ENCODE measurements around the gene NAP1L4. TPM values are rescaled to one million over a fixed set of nuclear protein-coding genes. Genes with fewer than 3 reads are reported as not detected.

The NAP1L4 gene
- total RNA-seq, 1 experiment from 2014 or later, result 214 TPM

GRCh38 chr11:2951231-2952110, 40.7 kb downstream of the NAP1L4 start:
- Histone ChIP-seq H3K27me3 (replicated peaks) (no peaks in the 10 kb centered on the region), H3K4me3 (no peak overlapping the region), H3K27ac (peak overlapping the region; percentile 81), H3K9me3 (replicated peaks) (no peaks in the 10 kb centered on the region; the same call in 1 of the 2 replicates), H3K36me3 (peaks cover 98% of the 10 kb centered on the region), H3K4me1 (replicated peaks) (peaks cover 45% of the 10 kb centered on the region)
- DNase-seq (ENCODE audit: low read depth in 1 of 2, low spot score in 2 of 2), result peak; percentile 82 to 85

- peaks cover 98% of the 10 kb centered on the region for H3K36me3 ChIP-seq
- H3K27me3 ChIP-seq (replicated peaks), result no peaks in the 10 kb centered on the region
- H3K4me3 ChIP-seq, result no peak overlapping the region
- no peak for DNase-seq (ENCODE audit: low read depth in 1 of 2, low spot score in 2 of 2)
- H3K4me1 ChIP-seq (replicated peaks), result peaks cover 51% of the 10 kb centered on the region
- H3K27ac ChIP-seq, result peak overlapping the region; percentile 81
- no peaks in the 10 kb centered on the region; the same call in 1 of the 2 replicates for H3K9me3 ChIP-seq (replicated peaks)
Observed at GRCh38 chr11:2950825-2951224, 41.3 kb downstream of the NAP1L4 start.

DNA sequence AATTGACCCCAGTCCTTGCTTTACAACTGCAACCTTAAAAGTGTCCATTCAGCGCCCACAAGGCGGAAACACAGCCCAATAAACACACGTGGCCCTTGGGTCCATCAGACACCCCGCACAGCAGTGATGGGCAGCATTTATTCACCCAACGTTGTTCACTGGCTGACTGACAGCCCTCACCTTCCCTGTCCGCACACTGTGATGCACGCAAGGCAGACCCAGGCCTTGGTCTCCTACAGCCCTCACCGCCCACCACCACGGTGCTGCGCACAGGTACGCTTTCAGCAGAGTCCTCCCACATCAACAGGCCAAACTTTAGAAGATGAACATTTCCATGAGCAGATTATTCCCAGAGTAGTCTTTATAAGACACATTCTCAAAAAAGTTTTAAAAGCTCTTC, 42.2 kb downstream of the NAP1L4 start:
- Histone ChIP-seq H3K4me3 (no peak overlapping the region), H3K36me3 (peaks cover 98% of the 10 kb centered on the region), H3K27me3 (replicated peaks) (no peaks in the 10 kb centered on the region), H3K4me1 (replicated peaks) (peaks cover 60% of the 10 kb centered on the region), H3K9me3 (replicated peaks) (no peaks in the 10 kb centered on the region; the same call in 1 of the 2 replicates), H3K27ac (0 out of 2 replicates have a peak overlapping the region, but pooled peaks have one; percentile 81)
- DNase-seq (ENCODE audit: low read depth in 1 of 2, low spot score in 2 of 2), result no peak

DNA sequence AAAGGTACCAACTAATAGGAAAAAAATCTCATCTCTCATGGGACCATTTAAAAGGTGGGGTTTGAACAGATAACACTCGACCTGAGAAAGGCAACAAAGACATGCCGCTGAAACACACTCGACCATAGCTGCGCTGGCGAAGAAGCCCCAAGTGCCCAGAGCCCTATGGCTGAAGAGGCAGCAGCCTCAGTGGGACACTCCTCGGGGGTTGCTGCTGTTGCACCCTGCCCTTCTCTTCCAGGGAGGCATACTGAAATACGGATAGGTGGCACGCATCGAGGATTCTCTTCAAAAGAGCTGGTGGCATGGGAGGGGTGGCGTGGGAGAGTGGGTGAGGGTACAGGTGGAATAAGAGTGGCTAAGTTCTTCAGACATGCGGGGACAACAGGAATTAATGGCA, 44.4 kb downstream of the NAP1L4 start:
- peaks cover 98% of the 10 kb centered on the region for H3K36me3 ChIP-seq
- DNase-seq (ENCODE audit: low read depth in 1 of 2, low spot score in 2 of 2), result no peak
- no peaks in the 10 kb centered on the region for H3K9me3 ChIP-seq (replicated peaks)
- no peaks in the 10 kb centered on the region for H3K27me3 ChIP-seq (replicated peaks)
- peaks cover 52% of the 10 kb centered on the region for H3K4me1 ChIP-seq (replicated peaks)
- no peak overlapping the region for H3K27ac ChIP-seq
- H3K4me3 ChIP-seq, result no peak overlapping the region

- H3K27me3 ChIP-seq (replicated peaks), result no peaks in the 10 kb centered on the region
- no peak overlapping the region for H3K4me3 ChIP-seq
- DNase-seq (ENCODE audit: low read depth in 1 of 2, low spot score in 2 of 2), result no peak
- no peaks in the 10 kb centered on the region for H3K9me3 ChIP-seq (replicated peaks)
- no peak overlapping the region; the same call in 1 of the 2 replicates for H3K27ac ChIP-seq
- H3K4me1 ChIP-seq (replicated peaks), result peaks cover 42% of the 10 kb centered on the region
- peaks cover 89% of the 10 kb centered on the region for H3K36me3 ChIP-seq
Observed at GRCh38 chr11:2945757-2946287, 46.3 kb downstream of the NAP1L4 start.

GRCh38 chr11:2945031-2945756, 46.9 kb downstream of the NAP1L4 start:
- no peak overlapping the region; the same call in 1 of the 2 replicates for H3K27ac ChIP-seq
- no peaks in the 10 kb centered on the region for H3K27me3 ChIP-seq (replicated peaks)
- H3K4me3 ChIP-seq, result no peak overlapping the region
- peaks cover 1% of the 10 kb centered on the region; the same call in 1 of the 2 replicates for H3K9me3 ChIP-seq (replicated peaks)
- peaks cover 42% of the 10 kb centered on the region for H3K4me1 ChIP-seq (replicated peaks)
- DNase-seq (ENCODE audit: low read depth in 1 of 2, low spot score in 2 of 2), result peak; percentile 78 to 93
- H3K36me3 ChIP-seq, result peaks cover 88% of the 10 kb centered on the region

GRCh38 chr11:2944530-2944929, 47.6 kb downstream of the NAP1L4 start:
- Histone ChIP-seq H3K4me3 (no peak overlapping the region), H3K36me3 (peaks cover 88% of the 10 kb centered on the region), H3K27me3 (replicated peaks) (no peaks in the 10 kb centered on the region), H3K9me3 (replicated peaks) (peaks cover 8% of the 10 kb centered on the region), H3K27ac (no peak overlapping the region), H3K4me1 (replicated peaks) (peaks cover 40% of the 10 kb centered on the region)
- DNase-seq (ENCODE audit: low read depth in 1 of 2, low spot score in 2 of 2), result no peak

- H3K4me1 ChIP-seq (replicated peaks), result peaks cover 40% of the 10 kb centered on the region
- no peak overlapping the region for H3K27ac ChIP-seq
- no peak overlapping the region for H3K4me3 ChIP-seq
- H3K9me3 ChIP-seq (replicated peaks), result peaks cover 15% of the 10 kb centered on the region
- no peaks in the 10 kb centered on the region for H3K27me3 ChIP-seq (replicated peaks)
- peaks cover 86% of the 10 kb centered on the region for H3K36me3 ChIP-seq
- DNase-seq (ENCODE audit: low read depth in 1 of 2, low spot score in 2 of 2), result no peak
Observed at GRCh38 chr11:2943711-2944118, 48.4 kb downstream of the NAP1L4 start.

- no peak for DNase-seq (ENCODE audit: low read depth in 1 of 2, low spot score in 2 of 2)
- peaks cover 40% of the 10 kb centered on the region for H3K4me1 ChIP-seq (replicated peaks)
- H3K9me3 ChIP-seq (replicated peaks), result peaks cover 15% of the 10 kb centered on the region
- H3K27me3 ChIP-seq (replicated peaks), result no peaks in the 10 kb centered on the region
- no peak overlapping the region for H3K27ac ChIP-seq
- peaks cover 79% of the 10 kb centered on the region for H3K36me3 ChIP-seq
- no peak overlapping the region for H3K4me3 ChIP-seq
Observed at GRCh38 chr11:2942872-2943710, 49.0 kb downstream of the NAP1L4 start.

DNA sequence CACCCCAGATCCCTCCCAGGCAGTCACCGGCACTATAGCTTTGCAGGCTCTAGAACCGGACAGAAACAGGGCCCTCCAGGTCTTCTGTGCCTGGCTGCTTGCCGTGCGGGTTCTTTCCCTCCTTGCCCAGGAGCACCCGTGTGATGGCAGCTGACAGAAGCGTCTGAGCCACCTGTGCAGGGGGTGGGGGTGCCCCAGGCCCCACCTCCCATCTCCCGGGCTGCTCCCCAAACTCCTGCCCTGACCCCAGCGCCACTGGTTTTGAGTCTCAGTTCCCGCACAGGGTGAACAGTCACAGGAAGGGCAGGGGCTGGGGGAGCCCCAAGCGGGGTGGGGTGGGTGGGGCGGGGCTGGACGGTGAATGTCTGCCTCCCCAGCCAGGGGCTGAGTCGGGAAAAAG, 49.7 kb downstream of the NAP1L4 start:
- Histone ChIP-seq H3K27ac (no peak overlapping the region), H3K4me1 (replicated peaks) (peaks cover 40% of the 10 kb centered on the region), H3K9me3 (replicated peaks) (peaks cover 16% of the 10 kb centered on the region), H3K27me3 (replicated peaks) (no peaks in the 10 kb centered on the region), H3K36me3 (peaks cover 73% of the 10 kb centered on the region), H3K4me3 (no peak overlapping the region)
- no peak for DNase-seq (ENCODE audit: low read depth in 1 of 2, low spot score in 2 of 2)

DNA sequence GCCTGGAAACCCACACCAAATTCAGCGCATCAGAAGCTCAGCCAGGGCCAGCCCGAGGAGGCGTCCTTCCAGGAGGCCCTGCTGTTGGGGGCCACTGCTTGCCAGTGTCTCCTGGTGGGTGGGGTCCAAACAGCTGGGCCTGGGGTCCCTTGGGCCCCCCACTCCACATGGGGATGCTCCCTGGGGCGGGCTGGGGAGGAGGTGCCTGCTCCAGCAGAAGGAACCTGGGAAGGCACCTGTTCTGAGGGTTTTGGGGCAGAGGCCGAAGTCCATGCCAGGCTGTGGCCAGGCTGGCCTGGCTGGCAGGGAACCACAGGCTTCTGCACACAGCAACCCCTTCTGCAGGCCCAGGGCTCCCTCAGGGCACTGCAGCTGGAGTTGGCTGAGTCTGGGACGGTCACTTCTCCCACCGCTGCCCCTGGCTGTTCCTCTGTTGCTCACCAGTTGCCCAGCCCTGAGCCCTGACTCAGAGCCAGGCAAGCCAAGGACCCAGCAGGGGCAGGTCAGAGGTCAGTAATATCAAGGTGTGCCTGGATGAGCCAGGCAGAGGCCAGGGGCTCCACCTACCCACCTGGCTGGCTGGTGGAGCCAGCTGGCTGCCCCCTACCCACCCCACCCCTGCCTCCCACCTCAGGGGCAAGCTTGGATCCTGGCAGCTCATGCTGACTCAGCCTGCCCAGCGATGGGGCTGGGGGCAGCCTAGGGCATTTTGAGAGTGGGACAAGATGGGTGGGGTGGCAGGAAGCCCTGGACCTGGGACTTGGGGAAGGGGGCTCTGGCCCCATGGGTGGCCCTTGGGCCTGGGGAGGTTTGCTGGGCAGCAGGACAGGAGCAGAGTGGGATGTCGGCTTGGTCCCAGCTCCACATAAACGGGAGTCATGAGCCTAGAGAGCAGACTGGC, 51.0 kb downstream of the NAP1L4 start:
- no peak for DNase-seq (ENCODE audit: low read depth in 1 of 2, low spot score in 2 of 2)

GRCh38 chr11:2940147-2940920, 51.8 kb downstream of the NAP1L4 start:
- Histone ChIP-seq H3K36me3 (peaks cover 52% of the 10 kb centered on the region), H3K4me1 (replicated peaks) (peaks cover 25% of the 10 kb centered on the region), H3K27me3 (replicated peaks) (no peaks in the 10 kb centered on the region), H3K27ac (peak overlapping the region; percentile 89), H3K9me3 (replicated peaks) (peaks cover 17% of the 10 kb centered on the region), H3K4me3 (no peak overlapping the region)
- DNase-seq (ENCODE audit: low read depth in 1 of 2, low spot score in 2 of 2), result peak; percentile 62 to 87

More for the DNA sequence above, 51.0 kb downstream of the NAP1L4 start:
- H3K4me3 ChIP-seq, result no peak overlapping the region
- peaks cover 60% of the 10 kb centered on the region for H3K36me3 ChIP-seq
- H3K27ac ChIP-seq, result peak overlapping the region; percentile 89
- peaks cover 17% of the 10 kb centered on the region for H3K9me3 ChIP-seq (replicated peaks)
- H3K4me1 ChIP-seq (replicated peaks), result peaks cover 33% of the 10 kb centered on the region
- H3K27me3 ChIP-seq (replicated peaks), result no peaks in the 10 kb centered on the region

Measured in SJSA1 (cell line).